Hepatocyte (in vitro differentiated cells): ENCODE data around the gene ZKSCAN4.

Experiments
- CTCF ChIP-seq: fragments of 200-600 bp; sonication (generic); IDR thresholded peaks from 2 replicates; pipeline ENCODE4 v1.5.1; 2016; ENCODE audit warnings: antibody characterized with exemption, mild to moderate bottlenecking; ENCODE audit not compliant: poor library complexity
- EZH2 ChIP-seq: fragments of 200-600 bp; sonication (generic); IDR thresholded peaks from 2 replicates; pipeline ENCODE4 v1.6.1; 2016; ENCODE audit warnings: antibody characterized with exemption, mild to moderate bottlenecking, borderline replicate concordance

GRCh38 chr6:28215425-28215824 is 36.6 kb downstream of the ZKSCAN4 start:
- TF ChIP-seq CTCF (no peak), EZH2 (no peak)
